H9 (cell line): ENCODE data around the gene MYO18A. TPM values are rescaled to one million over a fixed set of nuclear protein-coding genes. Genes with fewer than 3 reads are reported as not detected.
A peak's percentile ranks its signal among the peaks of the same experiment; 100 is the strongest.

Source experiments
- DNase-seq: peaks from one replicate; pipeline ENCODE4 v3.0.0-alpha.2; 2017
- H2AFZ ChIP-seq: one replicate; pipeline ENCODE4 v1.6.1; 2013; ENCODE audit warnings: mild to moderate bottlenecking, low read length, control low read depth, moderate library complexity
- H2AK5ac ChIP-seq: 2 replicates; pipeline ENCODE4 v1.6.1; 2013; ENCODE audit warnings: low read length, control low read depth, mixed read lengths; ENCODE audit not compliant: insufficient read length
- H2BK120ac ChIP-seq: one replicate; pipeline ENCODE4 v1.6.1; 2013; ENCODE audit warnings: low read depth, mild to moderate bottlenecking, low read length, control low read depth, inconsistent platforms; ENCODE audit not compliant: poor library complexity, severe bottlenecking
- H2BK12ac ChIP-seq: 2 replicates; pipeline ENCODE4 v1.6.1; 2013; ENCODE audit warnings: low read length, control low read depth, mixed read lengths, low read depth; ENCODE audit not compliant: insufficient read length
- H2BK15ac ChIP-seq: 2 replicates; pipeline ENCODE4 v1.6.1; 2013; ENCODE audit warnings: low read depth, low read length, control low read depth
- H2BK20ac ChIP-seq: one replicate; pipeline ENCODE4 v1.6.1; 2013; ENCODE audit warnings: low read depth, mild to moderate bottlenecking, low read length, control low read depth, inconsistent platforms; ENCODE audit not compliant: poor library complexity, severe bottlenecking
- H2BK5ac ChIP-seq: 2 replicates; pipeline ENCODE4 v1.6.1; 2013; ENCODE audit warnings: low read length, control low read depth, mixed read lengths; ENCODE audit not compliant: insufficient read length
- H3K14ac ChIP-seq: 2 replicates; pipeline ENCODE4 v1.6.1; 2013; ENCODE audit warnings: low read length, control low read depth; ENCODE audit not compliant: insufficient read depth
- H3K18ac ChIP-seq: 2 replicates; pipeline ENCODE4 v1.6.1; 2013; ENCODE audit warnings: low read depth, mild to moderate bottlenecking, mixed read lengths, low read length, control low read depth; ENCODE audit not compliant: insufficient read length
- H3K23ac ChIP-seq: 2 replicates; pipeline ENCODE4 v1.6.1; 2013; ENCODE audit warnings: low read length, control low read depth, mixed read lengths, low read depth; ENCODE audit not compliant: insufficient read length
- H3K23me2 ChIP-seq: 2 replicates; pipeline ENCODE4 v1.6.1; 2013; ENCODE audit warnings: low read depth, mild to moderate bottlenecking, mixed read lengths, low read length, control low read depth; ENCODE audit not compliant: insufficient read length, poor library complexity, severe bottlenecking
- H3K27ac ChIP-seq: 2 replicates; pipeline ENCODE4 v1.5.1; 2013; ENCODE audit warnings: low read length, control low read depth, mixed read lengths, low read depth; ENCODE audit not compliant: insufficient read length
- H3K27me3 ChIP-seq: 2 replicates; pipeline ENCODE4 v1.6.1; 2013; ENCODE audit warnings: low read length, control low read depth, inconsistent platforms; ENCODE audit not compliant: insufficient read depth
- H3K4ac ChIP-seq: 2 replicates; pipeline ENCODE4 v1.6.1; 2013; ENCODE audit warnings: low read depth, mild to moderate bottlenecking, control low read depth, inconsistent platforms, low read length, moderate library complexity
- H3K4me1 ChIP-seq: 2 replicates; pipeline ENCODE4 v1.6.1; 2013; ENCODE audit warnings: low read length, control low read depth, inconsistent platforms; ENCODE audit not compliant: insufficient read depth
- H3K4me2 ChIP-seq: 2 replicates; pipeline ENCODE4 v1.6.1; 2013; ENCODE audit warnings: low read length, control low read depth, mixed read lengths; ENCODE audit not compliant: insufficient read length, insufficient read depth
- H3K56ac ChIP-seq: 2 replicates; pipeline ENCODE4 v1.6.1; 2013; ENCODE audit warnings: low read depth, mild to moderate bottlenecking, mixed read lengths, low read length, control low read depth; ENCODE audit not compliant: insufficient read length
- H3K79me1 ChIP-seq: 2 replicates; pipeline ENCODE4 v1.6.1; 2013; ENCODE audit warnings: low read depth, mild to moderate bottlenecking, moderate library complexity, low read length, control low read depth, inconsistent platforms; ENCODE audit not compliant: insufficient read depth, poor library complexity, severe bottlenecking
- H3K79me2 ChIP-seq: 2 replicates; pipeline ENCODE4 v1.6.1; 2013; ENCODE audit warnings: low read length, control low read depth, inconsistent platforms; ENCODE audit not compliant: insufficient read depth
- H3K9ac ChIP-seq: 2 replicates; pipeline ENCODE4 v1.6.1; 2013; ENCODE audit warnings: low read length, control low read depth, mixed read lengths; ENCODE audit not compliant: insufficient read length; ENCODE audit errors: extremely low read depth
- H3K9me3 ChIP-seq: one replicate; pipeline ENCODE4 v1.6.1; 2013; ENCODE audit warnings: low read depth, low read length, inconsistent platforms; ENCODE audit not compliant: control insufficient read depth
- H3T11ph ChIP-seq: one replicate; pipeline ENCODE4 v1.6.1; 2013; ENCODE audit warnings: mild to moderate bottlenecking, low read length, control low read depth, inconsistent platforms
- H4K20me1 ChIP-seq: one replicate; pipeline ENCODE4 v1.6.1; 2013; ENCODE audit not compliant: control insufficient read depth, insufficient read length, insufficient read depth
- H4K5ac ChIP-seq: 2 replicates; pipeline ENCODE4 v1.6.1; 2013; ENCODE audit warnings: low read depth, mild to moderate bottlenecking, mixed read lengths, low read length, control low read depth; ENCODE audit not compliant: insufficient read length
- H4K8ac ChIP-seq: replicated peaks from 2 replicates; pipeline ENCODE4 v1.6.1; 2013; ENCODE audit warnings: low read length, control low read depth, mixed read lengths, low read depth; ENCODE audit not compliant: insufficient read length
- H4K91ac ChIP-seq: 2 replicates; pipeline ENCODE4 v1.6.1; 2013; ENCODE audit warnings: low read depth, mild to moderate bottlenecking, moderate library complexity, mixed read lengths, low read length, control low read depth; ENCODE audit not compliant: insufficient read length
- H3K27ac Mint-ChIP-seq, 3 experiments: 2 replicates in 2 of 3; 3 replicates in 1 of 3; pipeline ENCODE4 v1.8.0; 2020 to 2021; ENCODE audit warnings: mixed read lengths in 3 of 3, mild to moderate bottlenecking in 1 of 3, moderate library complexity in 1 of 3
- H3K27me3 Mint-ChIP-seq: 2 replicates; pipeline ENCODE4 v1.8.0; 2021; ENCODE audit warnings: low read depth, mild to moderate bottlenecking, moderate library complexity, mixed read lengths
- H3K36me3 Mint-ChIP-seq, 3 experiments: 2 replicates in 2 of 3; 3 replicates in 1 of 3; pipeline ENCODE4 v1.8.0; 2020 to 2021; ENCODE audit warnings: low read depth in 3 of 3, mixed read lengths in 3 of 3; ENCODE audit not compliant: insufficient read depth in 1 of 3
- H3K4me1 Mint-ChIP-seq, 2 experiments: 2 replicates each; pipeline ENCODE4 v1.8.0; 2020; ENCODE audit warnings: mixed read lengths in 2 of 2
- H3K4me3 Mint-ChIP-seq, 2 experiments: 2 replicates in 1 of 2; 3 replicates in 1 of 2; pipeline ENCODE4 v1.8.0; 2020 to 2021; ENCODE audit warnings: mild to moderate bottlenecking in 2 of 2, mixed read lengths in 2 of 2, moderate library complexity in 1 of 2
- H3K9me3 Mint-ChIP-seq, 2 experiments: 2 replicates in 1 of 2; 3 replicates in 1 of 2; pipeline ENCODE4 v1.8.0; 2020; ENCODE audit warnings: mild to moderate bottlenecking in 2 of 2, mixed read lengths in 2 of 2, moderate library complexity in 1 of 2
- CTCF ChIP-seq: fragments of 200-600 bp; sonication (generic); conservative IDR thresholded peaks from 3 replicates; pipeline ENCODE4 v1.8.0; 2021; ENCODE audit warnings: antibody characterized with exemption, mild to moderate bottlenecking
- WGBS: extraction: QIAGEN DNeasy Blood & Tissue Kit; methylation state at CpG from one replicate; pipeline ENCODE4 v1.1.7; 2013; ENCODE audit warnings: missing lambda C conversion rate, low lambda C conversion rate, mixed read lengths; ENCODE audit not compliant: insufficient read length; ENCODE audit errors: extremely low coverage; 5-methylcytosine and 5-hydroxymethylcytosine counted together
- total RNA-seq: library from RNA; stranded (reverse); gene quantifications from 2 replicates; pipeline ENCODE4 v1.2.1, GENCODE V29; 2021

Gene MYO18A
- total RNA-seq, 1 experiment from 2014 or later, result 21.6 TPM

DNA sequence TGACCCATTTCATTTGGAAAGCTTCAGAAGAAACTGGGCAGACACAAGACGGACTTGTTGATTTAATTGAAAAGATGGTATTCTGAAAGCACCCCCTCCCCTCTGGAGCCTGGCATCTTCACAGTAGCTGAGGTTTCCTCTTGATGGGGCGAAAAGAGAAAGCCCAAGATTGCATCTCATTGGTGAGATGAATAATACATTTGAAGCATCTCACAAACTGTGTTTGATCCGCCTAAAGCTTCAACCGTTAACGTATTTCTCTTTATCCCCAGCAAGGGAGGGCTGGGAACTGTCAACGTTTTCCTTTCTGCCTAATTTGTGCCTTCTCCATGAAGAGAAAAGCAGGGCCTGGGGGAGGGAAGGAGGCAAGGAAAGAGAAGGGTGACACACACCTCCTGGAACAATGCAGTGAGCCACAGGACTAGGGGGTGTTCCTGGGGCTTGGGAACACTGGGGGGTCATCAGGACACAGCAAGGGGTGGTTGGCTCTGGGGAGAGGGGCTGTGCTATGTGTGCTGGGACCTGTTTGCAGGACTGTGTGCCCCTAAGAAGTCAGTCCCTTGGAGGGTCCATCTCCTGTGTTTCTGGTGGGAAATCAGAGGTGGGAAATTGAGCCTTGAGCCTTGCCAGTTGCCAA is 155.8 kb downstream of the MYO18A start:
- Histone ChIP-seq H4K8ac (no peak overlapping the region), H2AK5ac (no peak overlapping the region), H3K4me1 (peaks cover 17% of the 10 kb centered on the region), H2BK120ac (no peak overlapping the region), H3T11ph (no peak overlapping the region), H3K79me1 (no peaks in the 10 kb centered on the region), H3K79me2 (no peaks in the 10 kb centered on the region), H2BK15ac (no peak overlapping the region), H3K4me2 (no peak overlapping the region), H3K23me2 (no peaks in the 10 kb centered on the region), H3K23ac (no peak overlapping the region), H3K14ac (no peak overlapping the region), H3K27ac (no peak overlapping the region), H4K5ac (no peak overlapping the region), H3K9me3 (no peaks in the 10 kb centered on the region), H3K18ac (no peak overlapping the region), H3K9ac (no peak overlapping the region), H2BK12ac (no peak overlapping the region), H2BK5ac (no peak overlapping the region), H3K56ac (no peak overlapping the region), H4K20me1 (no peaks in the 10 kb centered on the region), H3K4ac (no peak overlapping the region), H2BK20ac (no peak overlapping the region), H3K27me3 (no peaks in the 10 kb centered on the region), H2AFZ (no peak overlapping the region), H4K91ac (no peak overlapping the region)
- peaks cover 45 to 50% of the 10 kb centered on the region in 2 experiments for H3K4me1 Mint-ChIP-seq
- H3K27me3 Mint-ChIP-seq, result peaks cover 15% of the 10 kb centered on the region
- no peak for DNase-seq
- WGBS, result no CpG with 5 or more reads among the region's 6 CpGs
- H3K27ac Mint-ChIP-seq, result peak overlapping the region in 1 of 3 experiments; percentile 65; a peak in 3 of 7 replicates
- no peak for TF ChIP-seq CTCF
- no peaks in the 10 kb centered on the region for H3K36me3 Mint-ChIP-seq
- H3K9me3 Mint-ChIP-seq, result no peaks in the 10 kb centered on the region
- H3K4me3 Mint-ChIP-seq, result no peak overlapping the region
